Measurements from ENCODE around the gene KIF7. TPM values are rescaled to one million over a fixed set of nuclear protein-coding genes. Genes with fewer than 3 reads are reported as not detected.
A peak's percentile ranks its signal among the peaks of the same experiment; 100 is the strongest.

Gene KIF7
- total RNA-seq, 1 donor from 2014 or later: 1.5 TPM

DNA sequence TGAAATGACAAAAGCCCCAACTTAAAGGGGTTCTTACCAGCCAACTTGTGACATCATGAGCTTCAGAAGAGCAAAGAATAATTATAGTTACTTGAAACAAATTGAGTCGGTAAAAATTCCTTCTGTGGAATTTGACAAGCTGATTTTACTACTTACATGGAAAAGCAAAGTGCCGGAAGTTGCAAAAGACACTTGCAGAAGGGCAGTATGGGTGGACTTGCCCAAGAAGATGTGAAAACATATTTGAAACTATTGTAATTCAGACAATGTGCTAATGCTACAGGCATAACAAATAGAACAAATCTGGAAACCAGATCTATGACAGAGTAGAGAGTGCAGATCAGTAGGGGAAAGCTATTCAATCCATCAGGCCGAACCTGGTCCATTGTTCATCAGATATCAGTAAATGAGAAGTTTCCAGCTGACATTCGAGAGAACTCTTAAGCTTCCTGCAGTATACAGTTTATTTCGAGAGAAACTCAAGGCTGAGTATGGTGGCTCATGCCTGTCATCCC lies 2.5 kb upstream of the KIF7 start:
- Histone ChIP-seq H3K27me3 (ENCODE audit: low read depth) (peaks cover 35% of the 10 kb centered on the region), H3K36me3 (no peaks in the 10 kb centered on the region), H3K4me1 (peaks cover 12% of the 10 kb centered on the region), H3K4me3 (no peak overlapping the region), H3K27ac (no peak overlapping the region), H3K9me3 (no peaks in the 10 kb centered on the region)
- DNase-seq (no peak), ATAC-seq (no peak)
- intact Hi-C loops (cut with DNase I): no loop called here
- TF ChIP-seq, protein P1, sequence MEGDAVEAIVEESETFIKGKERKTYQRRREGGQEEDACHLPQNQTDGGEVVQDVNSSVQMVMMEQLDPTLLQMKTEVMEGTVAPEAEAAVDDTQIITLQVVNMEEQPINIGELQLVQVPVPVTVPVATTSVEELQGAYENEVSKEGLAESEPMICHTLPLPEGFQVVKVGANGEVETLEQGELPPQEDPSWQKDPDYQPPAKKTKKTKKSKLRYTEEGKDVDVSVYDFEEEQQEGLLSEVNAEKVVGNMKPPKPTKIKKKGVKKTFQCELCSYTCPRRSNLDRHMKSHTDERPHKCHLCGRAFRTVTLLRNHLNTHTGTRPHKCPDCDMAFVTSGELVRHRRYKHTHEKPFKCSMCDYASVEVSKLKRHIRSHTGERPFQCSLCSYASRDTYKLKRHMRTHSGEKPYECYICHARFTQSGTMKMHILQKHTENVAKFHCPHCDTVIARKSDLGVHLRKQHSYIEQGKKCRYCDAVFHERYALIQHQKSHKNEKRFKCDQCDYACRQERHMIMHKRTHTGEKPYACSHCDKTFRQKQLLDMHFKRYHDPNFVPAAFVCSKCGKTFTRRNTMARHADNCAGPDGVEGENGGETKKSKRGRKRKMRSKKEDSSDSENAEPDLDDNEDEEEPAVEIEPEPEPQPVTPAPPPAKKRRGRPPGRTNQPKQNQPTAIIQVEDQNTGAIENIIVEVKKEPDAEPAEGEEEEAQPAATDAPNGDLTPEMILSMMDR (IDR thresholded peaks at IDR 0.05): no peak

DNA sequence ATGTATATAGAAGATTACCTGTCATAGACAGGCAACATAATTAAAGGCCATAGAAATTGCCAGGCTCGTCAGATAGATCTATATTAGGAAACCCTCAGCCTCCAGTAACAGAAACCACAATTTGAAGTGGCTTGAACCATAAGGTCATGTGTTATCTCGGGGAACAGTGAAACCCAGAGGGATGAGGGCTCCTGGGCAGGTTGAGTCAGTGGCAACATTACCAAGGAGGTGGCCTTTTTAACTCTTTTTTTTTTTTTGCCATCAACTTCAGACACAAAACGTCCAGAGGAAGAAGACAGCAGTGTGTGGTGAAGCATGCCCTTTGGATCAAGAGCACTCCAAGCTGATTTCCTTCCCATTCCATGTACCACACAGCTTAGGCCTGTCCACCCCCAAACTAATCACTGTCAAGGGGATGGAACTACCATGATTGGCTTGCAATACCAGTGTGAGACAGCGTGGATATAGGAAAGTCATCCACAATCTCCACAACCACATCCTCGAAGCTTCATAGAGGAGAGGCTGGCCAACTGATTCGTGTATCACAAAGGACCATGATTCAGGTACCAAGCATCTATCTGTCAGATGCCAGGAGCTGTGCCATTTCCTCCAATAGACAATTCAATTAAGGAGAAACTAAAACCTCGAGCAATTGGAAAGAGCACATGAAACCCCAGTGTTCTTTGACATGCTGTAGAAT lies 999 bp upstream of the KIF7 start:
- H3K36me3 ChIP-seq: no peaks in the 10 kb centered on the region
- TF ChIP-seq, protein P1 (IDR thresholded peaks at IDR 0.05): no peak
- intact Hi-C loops (cut with DNase I): no loop called here
- ATAC-seq (no peak), DNase-seq (no peak)
- H3K9me3 ChIP-seq: no peaks in the 10 kb centered on the region
- H3K27me3 ChIP-seq (ENCODE audit: low read depth): peaks cover 35% of the 10 kb centered on the region
- H3K27ac ChIP-seq: no peak overlapping the region
- no peak overlapping the region for H3K4me3 ChIP-seq
- H3K4me1 ChIP-seq: peaks cover 9% of the 10 kb centered on the region

DNA sequence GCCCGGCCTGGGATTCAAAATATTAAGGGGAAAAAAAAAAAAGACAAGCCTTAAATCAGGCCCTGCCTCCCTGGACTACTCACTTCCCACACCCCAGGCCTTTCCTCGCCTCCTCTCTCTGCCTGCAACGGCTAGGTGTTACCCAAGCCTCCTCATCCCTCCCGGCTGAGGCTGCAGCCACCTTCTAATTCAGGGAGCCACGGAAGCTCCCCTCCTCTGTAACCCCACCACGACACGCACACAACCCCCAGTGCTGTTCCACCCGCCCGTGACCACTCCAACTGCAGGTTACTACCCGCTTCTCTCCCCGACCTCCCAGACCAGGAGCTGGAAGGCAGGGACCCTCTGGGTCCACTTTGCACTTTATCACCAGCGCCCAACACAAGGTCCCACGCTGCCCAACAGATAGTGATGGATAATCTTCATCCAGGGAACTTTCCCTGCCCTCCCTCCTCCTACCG lies 936 bp downstream of the KIF7 start:
- H3K9me3 ChIP-seq: no peaks in the 10 kb centered on the region
- peaks cover 35% of the 10 kb centered on the region for H3K27me3 ChIP-seq (ENCODE audit: low read depth)
- DNase-seq: no peak
- H3K27ac ChIP-seq: no peak overlapping the region
- intact Hi-C loops (cut with DNase I): no loop called here
- TF ChIP-seq, protein P1 (IDR thresholded peaks at IDR 0.05): no peak
- no peak for ATAC-seq
- peak overlapping the region; percentile 62 for H3K4me3 ChIP-seq
- H3K4me1 ChIP-seq: peaks cover 9% of the 10 kb centered on the region
- H3K36me3 ChIP-seq: no peaks in the 10 kb centered on the region

DNA sequence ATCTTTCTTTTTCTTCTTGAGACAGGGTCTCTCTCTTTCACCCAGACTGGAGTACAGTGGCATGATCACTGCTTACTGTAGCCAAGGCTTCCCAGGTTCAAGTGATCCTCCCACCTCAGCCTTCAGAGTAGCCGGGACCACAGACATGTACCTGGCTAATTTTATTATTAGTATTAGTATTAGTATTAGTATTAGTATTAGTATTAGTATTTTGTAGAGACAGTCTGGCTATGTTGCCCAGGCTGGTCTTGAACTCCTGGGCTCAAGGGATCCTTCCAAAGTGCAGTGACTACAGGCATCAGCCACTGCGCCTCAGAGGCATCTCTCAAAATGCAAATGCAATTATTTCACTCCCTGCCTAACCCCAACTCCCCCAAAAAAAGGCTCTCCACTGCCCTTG lies 1.7 kb downstream of the KIF7 start:
- Histone ChIP-seq H3K36me3 (no peaks in the 10 kb centered on the region), H3K27ac (no peak overlapping the region), H3K9me3 (no peaks in the 10 kb centered on the region), H3K4me1 (peaks cover 9% of the 10 kb centered on the region), H3K27me3 (ENCODE audit: low read depth) (peaks cover 34% of the 10 kb centered on the region), H3K4me3 (no peak overlapping the region)
- intact Hi-C loops (cut with DNase I): no loop called here
- DNase-seq (no peak), ATAC-seq (no peak)
- TF ChIP-seq, protein P1 (IDR thresholded peaks at IDR 0.05): no peak

DNA sequence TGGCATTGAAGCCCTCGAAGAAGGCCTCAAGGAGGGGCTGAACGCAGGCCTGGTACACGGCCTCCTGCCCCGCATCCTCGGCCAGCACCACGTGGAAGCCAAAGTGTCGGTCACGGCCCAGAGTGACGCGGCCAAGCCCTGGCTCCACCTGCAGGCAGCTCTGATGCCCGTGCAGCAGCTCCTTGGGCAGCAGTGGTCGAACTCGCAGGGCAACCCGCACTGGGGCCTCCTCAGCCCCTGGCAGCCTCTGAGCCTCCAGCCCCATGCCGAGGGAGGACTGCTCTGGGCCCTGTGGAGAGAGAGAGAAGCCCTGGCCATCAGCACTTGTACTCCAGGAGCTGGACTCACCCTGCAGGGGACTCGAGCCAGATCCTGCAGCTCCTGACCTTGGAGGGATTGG lies 2.6 kb downstream of the KIF7 start:
- Histone ChIP-seq H3K9me3 (no peaks in the 10 kb centered on the region), H3K36me3 (no peaks in the 10 kb centered on the region), H3K27me3 (ENCODE audit: low read depth) (peaks cover 32% of the 10 kb centered on the region), H3K4me3 (no peak overlapping the region), H3K27ac (no peak overlapping the region), H3K4me1 (peaks cover 9% of the 10 kb centered on the region)
- intact Hi-C loops (cut with DNase I): no loop called here
- DNase-seq: no peak
- ATAC-seq: no peak
- TF ChIP-seq, protein P1 (IDR thresholded peaks at IDR 0.05): no peak
